ENCODE measurements around the gene ARHGAP45. TPM values are rescaled to one million over a fixed set of nuclear protein-coding genes. Genes with fewer than 3 reads are reported as not detected.
A peak's percentile ranks its signal among the peaks of the same experiment; 100 is the strongest.

Gene ARHGAP45
- total RNA-seq, 3 donors from 2014 or later = 33.9 to 64.3 (median 58.8) TPM

DNA sequence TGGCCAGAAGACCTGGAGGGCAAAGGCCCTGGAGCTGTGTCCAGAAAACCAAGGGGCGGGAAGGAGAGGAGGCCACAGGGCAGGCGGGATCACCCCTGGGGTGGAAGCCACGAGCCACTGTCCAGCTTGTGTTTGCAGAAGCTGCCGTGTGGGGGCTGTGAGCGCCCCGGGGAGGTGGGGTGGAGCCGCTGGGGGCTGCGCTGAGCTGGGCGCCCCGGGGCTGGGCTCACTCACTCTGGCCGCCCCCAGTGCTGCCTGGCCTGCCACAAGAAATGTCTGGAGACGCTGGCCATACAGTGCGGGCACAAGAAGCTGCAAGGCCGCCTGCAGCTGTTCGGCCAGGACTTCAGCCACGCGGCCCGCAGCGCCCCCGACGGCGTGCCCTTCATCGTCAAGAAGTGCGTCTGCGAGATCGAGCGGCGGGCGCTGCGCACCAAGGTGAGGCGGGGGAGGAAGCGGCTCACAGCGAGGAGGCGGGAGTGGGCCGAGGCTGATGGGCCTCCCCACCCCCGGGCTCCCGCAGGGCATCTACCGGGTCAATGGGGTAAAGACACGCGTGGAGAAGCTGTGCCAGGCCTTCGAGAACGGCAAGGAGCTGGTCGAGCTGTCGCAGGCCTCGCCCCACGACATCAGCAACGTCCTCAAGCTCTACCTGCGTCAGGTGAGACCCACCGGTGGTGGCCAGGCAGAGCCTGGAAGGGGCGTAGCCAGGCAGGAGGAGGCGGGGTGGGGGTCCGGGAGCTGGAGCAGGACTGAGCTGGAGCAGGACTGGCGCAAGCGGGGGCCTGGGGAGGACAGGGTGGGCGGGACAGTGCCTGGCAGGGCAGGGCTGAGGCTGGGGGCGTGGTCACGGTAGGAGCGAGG is 14.6 kb downstream of the ARHGAP45 start:
- peak; percentile 0 for ATAC-seq
- Histone ChIP-seq H3K4me3 (no peak overlapping the region), H3K36me3 (ENCODE audit: low read depth) (no peaks in the 10 kb centered on the region), H3K9me3 (no peaks in the 10 kb centered on the region), H3K4me1 (ENCODE audit: low read depth) (peaks cover 31% of the 10 kb centered on the region)
- TF ChIP-seq, protein P1, sequence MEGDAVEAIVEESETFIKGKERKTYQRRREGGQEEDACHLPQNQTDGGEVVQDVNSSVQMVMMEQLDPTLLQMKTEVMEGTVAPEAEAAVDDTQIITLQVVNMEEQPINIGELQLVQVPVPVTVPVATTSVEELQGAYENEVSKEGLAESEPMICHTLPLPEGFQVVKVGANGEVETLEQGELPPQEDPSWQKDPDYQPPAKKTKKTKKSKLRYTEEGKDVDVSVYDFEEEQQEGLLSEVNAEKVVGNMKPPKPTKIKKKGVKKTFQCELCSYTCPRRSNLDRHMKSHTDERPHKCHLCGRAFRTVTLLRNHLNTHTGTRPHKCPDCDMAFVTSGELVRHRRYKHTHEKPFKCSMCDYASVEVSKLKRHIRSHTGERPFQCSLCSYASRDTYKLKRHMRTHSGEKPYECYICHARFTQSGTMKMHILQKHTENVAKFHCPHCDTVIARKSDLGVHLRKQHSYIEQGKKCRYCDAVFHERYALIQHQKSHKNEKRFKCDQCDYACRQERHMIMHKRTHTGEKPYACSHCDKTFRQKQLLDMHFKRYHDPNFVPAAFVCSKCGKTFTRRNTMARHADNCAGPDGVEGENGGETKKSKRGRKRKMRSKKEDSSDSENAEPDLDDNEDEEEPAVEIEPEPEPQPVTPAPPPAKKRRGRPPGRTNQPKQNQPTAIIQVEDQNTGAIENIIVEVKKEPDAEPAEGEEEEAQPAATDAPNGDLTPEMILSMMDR (IDR thresholded peaks at IDR 0.05) = no peak
- intact Hi-C loops (cut with DNase I, micrococcal nuclease) = no loop called here
- no peak for DNase-seq

DNA sequence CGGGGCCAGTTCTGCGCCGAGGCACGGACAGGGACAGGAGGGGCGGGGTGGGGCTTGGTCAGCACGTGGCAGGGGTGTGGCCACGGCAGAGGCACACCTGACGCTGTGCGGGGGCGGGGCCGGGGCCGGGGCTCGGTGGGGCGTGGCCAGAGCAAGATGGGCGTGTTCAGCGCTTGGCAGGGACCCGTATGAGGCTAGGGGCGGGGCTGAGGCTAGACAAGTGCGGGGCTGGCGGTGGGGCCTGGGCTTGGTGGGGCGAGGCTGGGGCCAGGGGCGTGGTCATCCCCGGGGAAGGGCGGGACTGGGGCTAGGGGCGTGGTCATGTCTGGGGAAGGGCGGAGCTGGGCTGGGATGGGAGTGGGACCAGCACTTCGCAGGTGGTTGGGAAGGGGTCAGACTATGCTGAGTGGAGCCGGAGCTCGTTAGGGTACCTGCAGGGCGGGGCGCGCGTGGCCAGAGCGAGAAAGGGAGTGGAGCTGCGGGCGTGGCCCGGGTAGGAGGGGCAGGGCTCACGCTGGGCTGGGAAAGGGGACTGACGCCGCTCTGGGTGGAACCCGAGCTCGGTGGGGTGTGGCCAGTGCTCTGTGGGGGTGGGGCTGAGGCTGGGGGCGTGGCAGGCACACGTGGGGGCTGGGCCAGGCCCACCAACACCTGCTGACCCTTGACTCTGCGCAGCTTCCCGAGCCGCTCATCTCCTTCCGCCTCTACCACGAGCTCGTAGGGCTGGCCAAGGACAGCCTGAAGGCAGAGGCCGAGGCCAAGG is 15.4 kb downstream of the ARHGAP45 start:
- peak; percentile 96 to 97 (median 97) for DNase-seq
- peak; percentile 86 for ATAC-seq
- TF ChIP-seq, protein P1 (IDR thresholded peaks at IDR 0.05) = no peak

DNA sequence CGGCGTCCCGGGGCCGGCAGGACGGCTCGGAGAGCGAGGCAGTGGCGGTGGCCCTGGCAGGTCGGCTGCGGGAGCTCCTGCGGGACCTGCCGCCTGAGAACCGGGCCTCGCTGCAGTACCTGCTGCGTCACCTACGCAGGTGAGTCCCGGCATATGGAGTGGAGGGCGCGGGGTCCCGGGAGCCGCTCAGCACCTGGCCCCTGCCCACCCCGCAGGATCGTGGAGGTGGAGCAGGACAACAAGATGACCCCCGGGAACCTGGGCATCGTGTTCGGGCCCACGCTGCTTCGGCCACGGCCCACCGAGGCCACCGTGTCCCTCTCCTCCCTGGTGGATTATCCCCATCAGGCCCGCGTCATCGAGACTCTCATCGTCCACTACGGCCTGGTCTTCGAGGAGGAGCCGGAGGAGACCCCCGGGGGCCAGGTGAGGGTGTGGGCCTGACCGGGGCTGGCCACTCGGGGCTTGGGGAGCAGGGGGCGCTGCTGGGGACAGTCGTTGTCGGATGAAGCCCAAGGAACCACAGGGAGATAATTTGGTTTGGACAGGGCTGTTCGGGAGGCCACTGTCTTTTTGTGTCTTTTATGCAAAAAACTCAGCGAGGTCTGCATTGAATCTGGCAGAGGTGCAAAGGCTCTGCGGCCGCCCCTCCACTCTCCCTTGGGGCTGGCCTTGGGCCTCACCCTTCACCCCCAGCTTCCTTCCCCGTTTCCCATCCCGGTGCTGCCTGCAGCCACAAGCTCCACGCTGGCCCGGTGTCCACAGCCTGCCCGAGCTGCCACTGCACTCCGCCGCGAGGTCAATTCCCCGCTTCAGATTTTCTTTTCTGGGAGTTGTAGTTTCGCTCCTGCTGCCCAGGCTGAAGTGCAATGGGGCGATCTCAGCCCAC is 16.2 kb downstream of the ARHGAP45 start:
- no peak for ATAC-seq
- peaks cover 26% of the 10 kb centered on the region for H3K4me1 ChIP-seq (ENCODE audit: low read depth)
- TF ChIP-seq, protein P1 (IDR thresholded peaks at IDR 0.05) = no peak
- intact Hi-C loops (cut with DNase I, micrococcal nuclease) = no loop called here
- H3K36me3 ChIP-seq (ENCODE audit: low read depth) = no peaks in the 10 kb centered on the region
- peak in 2 of 3 donors; percentile 51 to 67 for DNase-seq
- H3K9me3 ChIP-seq = no peaks in the 10 kb centered on the region
- peak overlapping the region; percentile 9 for H3K4me3 ChIP-seq

More for the DNA sequence above, 15.4 kb downstream of the ARHGAP45 start:
- Histone ChIP-seq H3K9me3 (no peaks in the 10 kb centered on the region), H3K36me3 (ENCODE audit: low read depth) (no peaks in the 10 kb centered on the region), H3K4me3 (peak overlapping the region; percentile 9), H3K4me1 (ENCODE audit: low read depth) (peaks cover 29% of the 10 kb centered on the region)
- intact Hi-C loops (cut with DNase I, micrococcal nuclease) = no loop called here

DNA sequence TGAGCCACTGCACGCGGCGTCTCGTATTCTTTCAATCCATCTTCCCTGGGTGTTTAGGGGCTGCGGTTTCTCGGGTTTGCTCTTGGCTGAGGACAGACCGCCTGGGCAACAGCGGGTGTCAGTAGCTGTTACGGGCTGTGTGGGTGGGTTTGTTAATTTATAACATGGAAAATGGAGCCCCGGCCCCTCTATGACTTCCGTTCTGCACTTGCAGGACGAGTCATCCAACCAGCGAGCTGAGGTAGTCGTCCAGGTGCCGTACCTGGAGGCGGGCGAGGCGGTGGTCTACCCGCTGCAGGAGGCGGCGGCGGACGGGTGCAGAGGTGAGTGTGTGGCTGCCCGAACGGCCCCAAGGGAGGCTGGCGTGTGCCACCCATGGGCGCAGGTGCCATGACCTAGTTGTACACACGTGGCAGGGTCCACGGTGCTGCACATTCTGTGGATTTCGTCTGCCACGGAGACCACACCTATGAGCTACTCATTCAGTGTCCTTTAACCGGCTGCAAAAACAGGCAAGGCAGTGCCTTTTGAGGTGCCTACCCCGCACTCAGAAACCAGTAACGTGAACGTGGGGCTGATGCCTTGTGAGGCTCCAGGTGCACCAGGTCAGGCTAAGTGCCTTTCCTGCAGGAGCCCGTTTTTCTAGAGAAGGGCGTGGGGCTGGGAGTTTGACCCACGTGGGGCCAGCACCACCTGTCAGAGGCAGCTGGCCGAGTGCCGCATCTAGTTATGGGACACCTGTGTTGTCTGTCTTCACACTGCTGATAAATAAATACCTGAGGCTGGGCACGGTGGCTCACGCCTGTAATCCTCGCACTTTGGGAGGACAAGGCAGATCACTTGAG is 17.3 kb downstream of the ARHGAP45 start:
- Histone ChIP-seq H3K9me3 (no peaks in the 10 kb centered on the region), H3K4me3 (no peak overlapping the region), H3K36me3 (ENCODE audit: low read depth) (no peaks in the 10 kb centered on the region), H3K4me1 (ENCODE audit: low read depth) (peaks cover 23% of the 10 kb centered on the region)
- TF ChIP-seq, protein P1 (IDR thresholded peaks at IDR 0.05) = no peak
- no peak for ATAC-seq
- DNase-seq = peak in 2 of 3 donors; percentile 48 to 69
- intact Hi-C loops (cut with DNase I, micrococcal nuclease) = no loop called here
